ENCODE results near the gene FETUB. TPM values are rescaled to one million over a fixed set of nuclear protein-coding genes. Genes with fewer than 3 reads are reported as not detected.

FETUB gene
- polyA plus RNA-seq, 1 donor (not counting 4 experiments of a cell fraction or from before 2014, with no cell fraction given), result 0.25 TPM

DNA sequence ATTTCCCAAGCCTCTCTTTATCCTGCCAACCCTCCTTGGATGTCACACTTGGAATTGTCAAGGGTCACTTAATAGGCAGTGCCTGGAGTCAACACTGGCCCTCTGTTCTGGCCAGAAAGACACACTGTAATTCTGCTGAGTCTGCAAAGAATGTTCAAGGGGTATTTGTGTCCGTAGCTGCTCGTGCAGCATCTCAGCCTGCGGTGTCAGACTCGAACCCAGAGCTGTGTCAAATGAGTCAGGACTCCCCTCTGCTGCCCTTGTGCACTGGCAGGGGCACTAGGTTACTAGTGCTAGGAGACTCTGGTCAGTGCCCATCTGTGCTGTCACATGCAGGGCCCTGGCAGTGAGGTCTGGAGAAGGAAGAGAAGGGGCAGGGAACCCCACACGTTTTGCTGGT, 28.1 kb upstream of the FETUB start:
- H2AFZ ChIP-seq (ENCODE audit: control insufficient read depth, low read length), result no peak overlapping the region
- no peak overlapping the region for H3K4me3 ChIP-seq (ENCODE audit: control insufficient read depth in 2 of 3, extremely low read depth in 1 of 3, insufficient read depth in 2 of 3, low read depth in 1 of 3, low read length in 3 of 3)
- DNase-seq (ENCODE audit: low read depth, low spot score) (no peak), FAIRE-seq (no peak)
- H3K9ac ChIP-seq (ENCODE audit: control insufficient read depth, extremely low read depth, insufficient read depth, low read length), result no peak overlapping the region
- H3K4me1 ChIP-seq (ENCODE audit: control insufficient read depth, extremely low read depth, insufficient read depth, low read length), result peaks cover 17% of the 10 kb centered on the region
- no peaks in the 10 kb centered on the region for H4K20me1 ChIP-seq (ENCODE audit: control insufficient read depth, extremely low read depth, insufficient read depth, low read length)
- H3K9me3 ChIP-seq (ENCODE audit: control insufficient read depth, low read depth, low read length), result no peaks in the 10 kb centered on the region
- no peak overlapping the region for H3K27ac ChIP-seq (ENCODE audit: control insufficient read depth, insufficient read depth, low read length)
- TF ChIP-seq, protein P1, sequence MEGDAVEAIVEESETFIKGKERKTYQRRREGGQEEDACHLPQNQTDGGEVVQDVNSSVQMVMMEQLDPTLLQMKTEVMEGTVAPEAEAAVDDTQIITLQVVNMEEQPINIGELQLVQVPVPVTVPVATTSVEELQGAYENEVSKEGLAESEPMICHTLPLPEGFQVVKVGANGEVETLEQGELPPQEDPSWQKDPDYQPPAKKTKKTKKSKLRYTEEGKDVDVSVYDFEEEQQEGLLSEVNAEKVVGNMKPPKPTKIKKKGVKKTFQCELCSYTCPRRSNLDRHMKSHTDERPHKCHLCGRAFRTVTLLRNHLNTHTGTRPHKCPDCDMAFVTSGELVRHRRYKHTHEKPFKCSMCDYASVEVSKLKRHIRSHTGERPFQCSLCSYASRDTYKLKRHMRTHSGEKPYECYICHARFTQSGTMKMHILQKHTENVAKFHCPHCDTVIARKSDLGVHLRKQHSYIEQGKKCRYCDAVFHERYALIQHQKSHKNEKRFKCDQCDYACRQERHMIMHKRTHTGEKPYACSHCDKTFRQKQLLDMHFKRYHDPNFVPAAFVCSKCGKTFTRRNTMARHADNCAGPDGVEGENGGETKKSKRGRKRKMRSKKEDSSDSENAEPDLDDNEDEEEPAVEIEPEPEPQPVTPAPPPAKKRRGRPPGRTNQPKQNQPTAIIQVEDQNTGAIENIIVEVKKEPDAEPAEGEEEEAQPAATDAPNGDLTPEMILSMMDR (optimal IDR thresholded peaks at IDR 0.05 in 1 of 3, IDR thresholded peaks at IDR 0.05 in 1 of 3, conservative IDR thresholded peaks at IDR 0.05 in 1 of 3; ENCODE audit: extremely low read depth in 1 of 3, insufficient read depth in 2 of 3, low read length in 3 of 3), result no peak
- no peak for TF ChIP-seq EZH2 (IDR thresholded peaks at IDR 0.05; ENCODE audit: low read length)
- dilution Hi-C loops (cut with MboI; ENCODE audit: extremely low pct_ligation_motif_present, low sequenced_read_pairs), result no loop called here
- H3K36me3 ChIP-seq (ENCODE audit: control insufficient read depth in 2 of 2, extremely low read depth in 1 of 2, insufficient read depth in 2 of 2, low read length in 2 of 2), result no peaks in the 10 kb centered on the region
- no peaks in the 10 kb centered on the region for H3K9me1 ChIP-seq (ENCODE audit: control insufficient read depth, extremely low read depth, insufficient read depth, low read length)
- no peaks in the 10 kb centered on the region for H3K79me2 ChIP-seq (ENCODE audit: control insufficient read depth, insufficient read depth, low read length)
- H3K27me3 ChIP-seq (ENCODE audit: control insufficient read depth, extremely low read depth, insufficient read depth, low read length), result no peaks in the 10 kb centered on the region
- no peak overlapping the region for H3K4me2 ChIP-seq (ENCODE audit: control insufficient read depth, extremely low read depth, insufficient read depth, low read depth, low read length)

DNA sequence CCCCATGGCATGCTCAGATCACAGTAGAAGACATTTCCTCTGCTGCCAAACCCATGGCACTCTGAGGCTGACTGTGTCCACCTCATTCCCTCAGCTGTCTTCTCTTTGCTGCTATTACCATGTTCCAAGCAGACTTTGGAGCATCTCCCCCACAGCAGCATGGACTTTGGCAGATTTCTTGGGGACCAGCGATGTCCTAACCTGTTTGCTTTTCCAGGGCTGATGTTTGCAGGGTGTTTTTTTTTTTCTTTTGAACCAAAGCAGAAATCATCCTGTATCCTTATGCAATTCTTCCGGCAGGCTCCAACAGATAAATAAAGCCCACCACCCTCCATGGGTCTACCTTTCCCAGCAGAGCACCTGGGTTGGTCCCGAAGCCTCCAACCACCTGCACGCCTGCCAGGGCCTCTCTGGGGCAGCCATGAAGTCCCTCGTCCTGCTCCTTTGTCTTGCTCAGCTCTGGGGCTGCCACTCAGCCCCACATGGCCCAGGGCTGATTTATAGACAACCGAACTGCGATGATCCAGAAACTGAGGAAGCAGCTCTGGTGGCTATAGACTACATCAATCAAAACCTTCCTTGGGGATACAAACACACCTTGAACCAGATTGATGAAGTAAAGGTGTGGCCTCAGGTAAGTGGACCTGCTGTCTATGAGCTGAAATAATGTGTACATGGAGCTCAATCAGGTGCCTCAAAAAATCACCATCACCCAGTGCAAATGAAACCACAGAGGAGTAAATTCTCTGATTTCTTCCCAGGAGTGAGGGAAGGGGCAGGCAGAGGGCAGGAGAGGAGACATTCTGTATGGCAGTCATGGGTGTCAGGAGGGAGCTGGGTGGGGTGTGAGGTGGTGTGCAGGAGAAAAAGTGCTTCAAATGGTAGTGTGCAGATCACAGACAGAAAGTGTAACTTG, 27.2 kb upstream of the FETUB start, which contains the start of gene AHSG:
Gene AHSG, plus strand, starts transcription at position 340 of the 916 bp plus-strand sequence. Its CDS starts 82 bp downstream, at position 422.
- Histone ChIP-seq H3K9me3 (ENCODE audit: control insufficient read depth, low read depth, low read length) (no peaks in the 10 kb centered on the region), H3K4me1 (ENCODE audit: control insufficient read depth, extremely low read depth, insufficient read depth, low read length) (peaks cover 25% of the 10 kb centered on the region), H4K20me1 (ENCODE audit: control insufficient read depth, extremely low read depth, insufficient read depth, low read length) (no peaks in the 10 kb centered on the region), H3K27me3 (ENCODE audit: control insufficient read depth, extremely low read depth, insufficient read depth, low read length) (no peaks in the 10 kb centered on the region), H2AFZ (ENCODE audit: control insufficient read depth, low read length) (no peak within 1 kb of the TSS), H3K4me2 (ENCODE audit: control insufficient read depth, extremely low read depth, insufficient read depth, low read depth, low read length) (no peak within 1 kb of the TSS), H3K9me1 (ENCODE audit: control insufficient read depth, extremely low read depth, insufficient read depth, low read length) (no peaks in the 10 kb centered on the region), H3K9ac (ENCODE audit: control insufficient read depth, extremely low read depth, insufficient read depth, low read length) (no peak within 1 kb of the TSS), H3K27ac (ENCODE audit: control insufficient read depth, insufficient read depth, low read length) (no peak within 1 kb of the TSS), H3K79me2 (ENCODE audit: control insufficient read depth, insufficient read depth, low read length) (no peaks in the 10 kb centered on the region), H3K4me3 (ENCODE audit: control insufficient read depth in 2 of 3, extremely low read depth in 1 of 3, insufficient read depth in 2 of 3, low read depth in 1 of 3, low read length in 3 of 3) (no peak within 1 kb of the TSS), H3K36me3 (ENCODE audit: control insufficient read depth in 2 of 2, extremely low read depth in 1 of 2, insufficient read depth in 2 of 2, low read length in 2 of 2) (no peaks in the 10 kb centered on the region)
- dilution Hi-C loops (cut with MboI; ENCODE audit: extremely low pct_ligation_motif_present, low sequenced_read_pairs), result no loop called here
- no peak for DNase-seq (ENCODE audit: low read depth, low spot score)
- no peak for TF ChIP-seq EZH2 (IDR thresholded peaks at IDR 0.05; ENCODE audit: low read length)
- TF ChIP-seq, protein P1 (optimal IDR thresholded peaks at IDR 0.05 in 1 of 3, IDR thresholded peaks at IDR 0.05 in 1 of 3, conservative IDR thresholded peaks at IDR 0.05 in 1 of 3; ENCODE audit: extremely low read depth in 1 of 3, insufficient read depth in 2 of 3, low read length in 3 of 3), result no peak
- no peak for FAIRE-seq

Measured in keratinocyte (primary cell).